CD4-positive, alpha-beta T cell treated with Interferon gamma for 1 hour (primary cell): ENCODE measurements around the gene CYP24A1.

Experiments
- DNase-seq: peaks from one replicate; pipeline ENCODE4 v3.0.0-alpha.2; 2020

The CYP24A1 gene

GRCh38 chr20:54155736-54156317 lies 18.0 kb downstream of the CYP24A1 start:
- no peak for DNase-seq

GRCh38 chr20:54154439-54154838 lies 19.3 kb downstream of the CYP24A1 start:
- no peak for DNase-seq

GRCh38 chr20:54153847-54154246 lies 19.9 kb downstream of the CYP24A1 start:
- no peak for DNase-seq

- DNase-seq, result no peak
Observed at GRCh38 chr20:54153041-54153327, 20.8 kb downstream of the CYP24A1 start.

- DNase-seq, result no peak
Observed at GRCh38 chr20:54152227-54153040, 21.4 kb downstream of the CYP24A1 start.

GRCh38 chr20:54151511-54152226 lies 22.1 kb downstream of the CYP24A1 start:
- DNase-seq, result no peak

- no peak for DNase-seq
Observed at GRCh38 chr20:54151075-54151439, 22.7 kb downstream of the CYP24A1 start.

- DNase-seq, result no peak
Observed at GRCh38 chr20:54149765-54150264, 24.0 kb downstream of the CYP24A1 start.

GRCh38 chr20:54148947-54149764 lies 24.6 kb downstream of the CYP24A1 start:
- no peak for DNase-seq

GRCh38 chr20:54146672-54147071 lies 27.1 kb downstream of the CYP24A1 start:
- no peak for DNase-seq

- no peak for DNase-seq
Observed at GRCh38 chr20:54144847-54145414, 28.9 kb downstream of the CYP24A1 start.

- DNase-seq, result no peak
Observed at GRCh38 chr20:54140927-54141566, 32.7 kb downstream of the CYP24A1 start.

- no peak for DNase-seq
Observed at GRCh38 chr20:54140486-54140885, 33.3 kb downstream of the CYP24A1 start.

GRCh38 chr20:54140067-54140466 lies 33.7 kb downstream of the CYP24A1 start:
- DNase-seq, result no peak

GRCh38 chr20:54139188-54139587 lies 34.6 kb downstream of the CYP24A1 start:
- DNase-seq, result no peak

- DNase-seq, result no peak
Observed at GRCh38 chr20:54138427-54138826, 35.4 kb downstream of the CYP24A1 start.

GRCh38 chr20:54137115-54137514 lies 36.7 kb downstream of the CYP24A1 start:
- no peak for DNase-seq

GRCh38 chr20:54134445-54135220 lies 39.2 kb downstream of the CYP24A1 start:
- DNase-seq, result no peak

- DNase-seq, result no peak
Observed at GRCh38 chr20:54133434-54134427, 40.1 kb downstream of the CYP24A1 start.
